Activated gamma-delta T cell treated with Interleukin-2 at 50 U/mL for 16 hours (primary cell): ENCODE results near the gene HSD17B14.
"Not testable (repeated sequence)": the region's sequence is repeated elsewhere in the genome, so short reads cannot be mapped to it uniquely, and the experiment has no call there.

Experiments used
- DNase-seq: peaks from one replicate; pipeline ENCODE4 v3.0.0-alpha.2; 2020

HSD17B14 gene

GRCh38 chr19:48795685-48796070, 40.6 kb downstream of the HSD17B14 start:
- DNase-seq, result no peak

DNA sequence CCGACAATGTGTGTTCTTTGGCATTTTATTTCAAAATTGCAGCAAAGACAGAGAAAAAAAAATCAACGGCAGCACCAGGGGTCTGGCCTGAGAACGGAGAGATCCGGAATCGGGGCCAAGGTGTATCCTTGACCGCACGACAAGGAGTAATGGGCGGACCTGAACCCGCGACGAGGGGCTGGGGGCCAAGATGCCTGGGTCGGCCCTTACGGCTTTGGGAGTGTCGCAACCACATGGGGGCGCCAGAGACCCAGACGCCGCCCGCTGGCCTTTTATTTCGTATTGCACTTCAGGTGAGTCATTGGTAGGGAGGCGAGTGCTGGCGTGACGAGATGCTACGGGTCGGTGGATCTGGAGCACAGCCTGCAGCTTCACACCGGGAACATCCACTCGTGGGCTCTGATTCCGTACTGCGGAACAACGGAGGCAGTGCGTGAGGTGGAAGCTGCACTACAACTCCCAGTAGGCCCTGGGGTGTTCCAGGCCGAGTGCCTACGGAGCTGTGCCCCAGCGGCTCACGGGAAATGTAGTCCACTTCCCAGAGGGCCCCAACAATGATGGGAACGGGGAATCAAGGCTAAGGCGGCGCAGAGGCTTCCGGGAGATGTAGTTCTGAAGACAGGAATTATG, 41.1 kb downstream of the HSD17B14 start:
- peak; percentile 81 for DNase-seq

GRCh38 chr19:48794291-48794690, 42.0 kb downstream of the HSD17B14 start:
- DNase-seq, result no peak

GRCh38 chr19:48793271-48793670, 43.0 kb downstream of the HSD17B14 start:
- DNase-seq, result no peak

DNA sequence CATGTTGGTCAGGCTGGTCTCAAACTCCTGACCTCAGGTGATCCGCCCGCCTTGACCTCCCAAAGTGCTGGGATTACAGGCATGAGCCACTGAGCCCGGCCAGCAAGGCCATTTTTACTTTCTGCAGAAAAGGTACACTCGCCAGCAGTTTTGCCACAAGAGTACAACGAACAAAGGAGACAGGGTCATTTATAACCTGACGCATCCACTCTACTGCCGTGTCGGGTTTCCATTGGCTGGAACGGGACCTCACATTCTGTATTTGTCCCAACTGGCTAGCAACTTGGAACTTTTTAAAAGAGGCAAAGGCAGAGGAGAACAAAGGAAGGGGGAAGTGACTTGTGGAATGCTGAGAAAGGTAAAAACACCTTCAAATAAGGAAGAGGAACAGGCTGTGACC, 49.0 kb downstream of the HSD17B14 start:
- DNase-seq, result not testable (repeated sequence)

DNA sequence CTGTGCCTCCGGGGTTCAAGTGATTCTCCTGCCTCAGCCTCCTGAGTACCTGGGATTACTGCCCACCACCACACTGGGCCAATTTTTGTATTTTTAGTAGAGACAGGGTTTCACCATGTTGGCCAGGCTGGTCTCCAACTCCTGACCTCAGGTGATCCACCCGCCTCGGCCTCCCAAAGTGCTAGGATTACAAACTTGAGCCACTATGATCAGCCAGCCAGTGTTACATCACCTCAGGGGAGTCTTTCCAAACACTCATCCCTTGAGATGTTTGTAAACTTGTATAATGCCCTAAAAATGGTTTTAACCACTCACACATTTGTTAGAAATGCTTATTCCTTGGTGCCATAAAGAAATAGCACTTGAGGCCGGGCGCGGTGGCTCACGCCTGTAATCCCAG, 49.9 kb downstream of the HSD17B14 start:
- DNase-seq, result not testable (repeated sequence)

- DNase-seq, result no peak
Observed at GRCh38 chr19:48784527-48784926, 51.8 kb downstream of the HSD17B14 start.

DNA sequence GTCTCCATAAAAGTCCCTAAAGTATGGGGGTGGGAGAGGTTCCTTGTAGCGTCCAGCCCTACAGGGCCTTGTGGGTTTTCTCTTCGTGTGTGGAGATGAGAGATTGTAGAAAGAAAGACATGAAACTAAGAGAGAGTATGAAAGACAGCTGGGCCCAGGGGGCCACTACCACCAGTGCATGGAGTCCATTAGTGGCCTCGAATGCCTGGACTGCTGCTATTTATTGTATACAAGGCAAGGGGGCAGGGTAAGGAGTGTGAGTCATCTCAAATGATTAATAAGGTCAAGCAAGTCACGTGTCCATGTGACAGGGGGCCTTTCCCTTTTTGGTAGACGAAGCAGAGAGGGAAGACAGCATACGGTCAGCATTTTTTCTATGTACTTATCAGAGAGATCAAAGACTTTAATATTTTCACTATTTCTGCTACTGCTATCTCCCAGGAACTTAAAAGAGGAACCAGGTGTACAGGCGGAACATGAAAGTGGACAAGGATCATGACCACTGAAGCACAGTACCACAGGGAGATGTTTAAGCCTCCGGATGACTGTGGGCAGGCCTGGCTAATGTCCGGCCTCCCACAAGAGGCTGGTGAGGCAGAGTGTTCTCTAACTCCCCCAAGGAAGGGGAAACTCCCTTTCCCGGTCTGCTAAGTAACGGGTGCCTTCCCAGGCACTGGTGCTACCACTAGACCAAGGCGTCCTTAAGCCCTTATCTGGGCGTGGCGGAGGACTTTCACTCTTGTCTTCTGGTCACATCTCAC, 55.5 kb downstream of the HSD17B14 start:
- DNase-seq, result no peak

DNA sequence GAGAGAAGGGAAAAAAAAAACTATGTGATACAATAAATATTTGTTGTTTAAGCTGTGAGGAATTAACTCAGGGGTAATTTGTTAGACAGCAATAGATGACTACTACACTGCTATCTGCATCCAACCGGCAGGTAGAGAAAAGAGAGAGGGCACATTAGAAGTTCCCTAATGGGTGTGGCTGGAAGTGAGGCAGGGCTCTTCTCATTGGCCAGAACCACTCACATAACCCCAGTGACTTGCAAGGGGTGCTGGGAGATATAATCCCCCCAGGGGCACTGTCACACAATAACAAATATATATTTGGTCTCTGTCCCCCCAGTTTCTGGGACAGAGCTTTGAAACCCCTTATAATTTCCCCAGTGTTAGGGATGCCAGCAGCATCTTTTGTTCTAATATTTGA, 56.7 kb downstream of the HSD17B14 start:
- DNase-seq, result no peak

DNA sequence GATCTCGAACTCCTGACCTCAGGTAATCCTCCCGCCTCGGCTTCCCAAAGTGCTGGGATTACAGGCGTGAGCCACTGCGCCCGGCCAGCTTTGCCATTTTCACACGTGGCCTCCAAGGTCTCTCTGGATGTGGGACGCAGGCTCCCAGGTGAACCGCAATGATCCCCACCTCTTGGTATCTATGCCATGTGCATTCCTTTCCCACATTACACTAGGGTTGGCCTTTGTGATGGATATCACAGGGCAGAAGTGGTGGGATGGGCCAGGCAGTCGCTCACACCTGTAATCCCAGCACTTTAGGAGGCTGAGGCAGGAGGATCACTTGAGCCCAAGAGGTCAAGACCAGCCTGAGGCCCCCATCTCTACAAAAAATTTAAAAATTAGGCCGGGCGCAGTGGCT, 58.6 kb downstream of the HSD17B14 start:
- DNase-seq, result no peak

DNA sequence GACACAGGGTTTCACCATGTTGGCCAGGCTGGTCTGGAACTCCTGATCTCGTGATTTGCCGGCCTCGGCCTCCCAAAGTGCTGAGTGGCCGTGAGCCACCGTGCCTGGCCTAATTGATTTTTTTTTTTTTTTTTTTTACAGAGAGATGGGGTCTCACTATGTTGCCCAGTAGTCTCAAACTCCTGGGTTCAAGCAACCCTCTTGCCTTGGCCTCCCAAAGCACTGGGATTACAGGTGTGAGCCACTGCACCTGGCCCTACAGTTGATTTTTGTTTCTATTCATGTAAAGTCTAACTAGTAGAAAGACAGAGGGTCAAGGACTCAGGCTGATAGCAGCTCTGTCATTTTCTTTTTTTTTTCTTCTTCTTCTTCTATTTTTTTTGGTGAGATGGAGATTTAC, 59.2 kb downstream of the HSD17B14 start:
- DNase-seq, result no peak

DNA sequence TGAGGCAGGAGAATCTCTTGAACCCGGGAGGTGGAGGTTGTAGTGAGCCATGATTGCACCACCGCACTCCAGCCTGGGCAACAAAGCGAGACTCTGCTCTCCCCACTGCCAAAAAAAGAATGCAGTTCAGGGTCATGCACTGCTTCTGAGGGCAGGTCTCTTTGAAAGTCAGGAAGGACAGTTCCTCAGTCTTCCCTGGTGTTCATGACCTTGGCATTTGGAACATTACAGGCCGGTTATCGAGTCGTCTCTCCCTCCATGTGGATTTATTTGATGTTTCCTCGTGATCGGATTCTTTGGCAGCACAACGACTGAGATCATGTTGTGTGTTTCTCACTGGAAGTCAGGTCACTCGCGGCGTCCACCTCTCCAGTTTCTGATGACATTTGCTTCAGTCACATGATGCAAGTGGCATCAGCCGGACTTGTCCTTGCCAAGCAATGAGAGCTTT, 63.8 kb downstream of the HSD17B14 start:
- DNase-seq, result no peak

DNA sequence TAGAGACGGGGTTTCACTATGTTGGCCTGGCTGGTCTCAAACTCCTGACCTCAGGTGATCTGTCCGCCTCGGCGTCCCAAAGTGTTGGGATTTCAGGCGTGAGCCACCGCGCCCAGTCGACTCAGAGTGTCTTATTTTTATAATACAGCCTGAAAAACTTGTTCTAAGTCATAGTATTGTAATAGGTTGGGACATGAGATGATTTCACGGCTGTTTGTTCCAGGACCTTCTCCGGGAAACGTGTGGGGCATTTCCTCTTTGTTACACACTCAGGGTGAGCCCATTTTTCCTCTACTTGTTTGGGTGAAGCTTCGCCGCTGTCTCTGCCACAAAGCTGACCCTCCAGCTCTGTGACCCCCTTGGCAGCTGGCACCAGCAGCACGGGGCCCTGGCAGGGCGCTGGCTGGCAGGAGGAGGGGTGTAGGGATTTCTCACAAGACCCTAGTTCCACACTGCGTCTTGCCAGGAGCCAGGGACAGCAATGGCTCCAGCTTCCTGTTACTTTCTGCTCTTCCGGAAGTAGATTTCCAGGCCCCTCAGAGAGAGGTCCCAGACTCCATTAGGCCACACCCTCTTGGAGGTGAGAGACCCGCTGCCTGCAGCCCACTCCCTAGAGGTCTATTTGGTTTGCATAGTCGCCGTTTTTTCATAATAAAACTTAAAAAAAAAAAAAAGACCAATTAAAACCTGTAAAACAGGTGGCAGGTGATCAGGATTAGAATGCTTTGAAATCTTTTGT, 65.4 kb downstream of the HSD17B14 start:
- no peak for DNase-seq

- no peak for DNase-seq
Observed at GRCh38 chr19:48770266-48770665, 66.0 kb downstream of the HSD17B14 start.

DNA sequence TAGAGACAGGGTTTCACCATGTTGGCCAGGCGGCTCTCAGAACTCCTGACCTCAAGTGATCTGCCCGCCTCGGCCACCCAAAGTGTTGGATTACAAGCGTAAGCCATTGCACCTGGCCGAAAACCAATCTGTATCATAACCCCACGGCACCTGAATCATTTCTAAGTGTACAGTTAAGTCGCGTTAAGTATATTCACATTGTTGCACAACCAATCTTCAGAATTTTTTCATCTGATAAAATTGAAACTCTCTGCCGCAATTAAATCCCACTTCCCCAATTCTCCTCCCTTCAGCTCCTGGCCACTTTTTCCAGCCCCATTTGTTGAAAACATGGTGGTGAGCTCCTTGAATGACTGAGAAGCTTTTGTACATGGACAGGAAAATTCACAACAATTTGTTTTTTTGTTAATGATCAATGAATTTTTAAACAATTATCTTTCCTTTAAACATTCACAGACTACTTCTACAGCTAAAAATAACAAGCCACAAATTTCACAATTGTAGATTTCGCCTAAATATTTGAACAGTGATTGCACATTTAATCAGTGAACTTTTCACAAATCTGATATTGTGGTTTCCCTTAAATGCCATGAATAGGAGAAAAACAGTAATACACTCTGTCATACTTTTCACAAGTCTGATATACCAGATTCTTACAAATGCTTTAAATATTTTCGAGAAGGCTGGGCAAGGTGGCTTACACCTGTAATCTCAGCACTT, 67.1 kb downstream of the HSD17B14 start:
- no peak for DNase-seq

DNA sequence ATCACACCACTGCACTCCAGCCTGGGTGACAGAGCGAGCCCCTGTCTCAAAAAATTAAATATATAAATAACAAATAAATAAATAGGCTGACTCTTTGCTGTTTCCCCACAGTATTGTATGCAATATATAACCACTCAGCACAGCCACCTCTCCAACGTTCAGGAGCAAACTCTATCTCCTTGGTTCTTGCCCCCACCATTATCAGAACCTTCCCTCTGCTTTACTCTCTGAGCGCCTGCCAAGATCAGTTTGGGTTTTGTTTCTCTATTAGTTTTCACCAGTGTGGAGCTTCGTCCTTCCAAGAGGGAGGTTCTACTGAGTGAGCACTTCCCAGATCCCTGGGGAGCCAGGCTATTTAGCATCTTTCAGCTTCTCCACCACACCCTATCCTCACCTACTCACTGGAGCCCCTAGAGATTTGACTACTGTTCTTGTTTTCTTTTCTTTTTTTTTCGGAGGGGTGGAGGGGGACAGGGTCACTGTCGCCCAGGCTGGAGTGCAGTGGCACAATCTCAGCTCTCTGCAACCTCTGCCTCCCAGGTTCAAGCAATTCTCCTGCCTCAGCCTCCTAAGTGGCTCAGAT, 68.0 kb downstream of the HSD17B14 start:
- not testable (repeated sequence) for DNase-seq

GRCh38 chr19:48765816-48766215, 70.5 kb downstream of the HSD17B14 start:
- DNase-seq, result not testable (repeated sequence)
